A549 (cell line): Measurements from ENCODE around the gene TMEM119. TPM values are rescaled to one million over a fixed set of nuclear protein-coding genes. Genes with fewer than 3 reads are reported as not detected.

Source experiments
- ATAC-seq, 2 experiments: fragments of 200-7000 bp in 1 of 2; fragments of >200 bp in 1 of 2; cut with Nextera tagmentation in 1 of 2; cut with Tn5 transposase in 1 of 2; 3 replicates each; pipeline versions ENCODE4 v1.8.0 to v1.9.1; 2018 to 2020; ENCODE audit warnings: mild to moderate bottlenecking in 1 of 2, moderate library complexity in 1 of 2
- CTCF ChIA-PET: fragments of 300-600 bp; sonication (Branson Sonifier 250); formaldehyde crosslinking; extraction: SDS; loops from one replicate; lab custom pipeline; 2021; ENCODE audit warnings: antibody characterized with exemption, inconsistent platforms; lab: Yijun Ruan, JAX
- POLR2A ChIA-PET: fragments of 350-600 bp; formaldehyde crosslinking; extraction: SDS; loops from one replicate; lab custom pipeline; 2021; ENCODE audit warnings: antibody characterized with exemption, inconsistent platforms; lab: Yijun Ruan, JAX
- DNase-seq, 2 experiments: peaks; one replicate each; pipeline versions ENCODE4 v3.0.0 to v3.0.0-alpha.2; 2011 to 2016; ENCODE audit warnings: low read depth in 1 of 2, low spot score in 1 of 2
- FAIRE-seq: peaks from 2 replicates; lab custom pipeline; 2011; peaks lifted over from hg19 to GRCh38; lab: Jason Lieb, UNC
- H3K27ac ChIP-seq, 2 experiments: fragments of >200 bp; sonication (Bioruptor Twin); formaldehyde crosslinking; 3 replicates each; pipeline ENCODE4 v1.5.1; 2016 to 2017
- H3K4me1 ChIP-seq: fragments of >200 bp; sonication (Bioruptor Twin); formaldehyde crosslinking; 3 replicates; pipeline ENCODE4 v1.6.1; 2016
- H3K4me2 ChIP-seq: fragments of >200 bp; sonication (Bioruptor Twin); formaldehyde crosslinking; 3 replicates; pipeline ENCODE4 v1.6.1; 2016
- H3K4me3 ChIP-seq: fragments of >200 bp; sonication (Bioruptor Twin); formaldehyde crosslinking; 3 replicates; pipeline ENCODE4 v1.5.1; 2016
- H3K9me3 ChIP-seq: fragments of >200 bp; sonication (Bioruptor Twin); formaldehyde crosslinking; 3 replicates; pipeline ENCODE4 v1.6.1; 2016
- CHD2 ChIP-seq: fragments of 150-350 bp; IDR thresholded peaks from 2 replicates; pipeline ENCODE4 v1.6.1; 2014; ENCODE audit warnings: low read length; ENCODE audit not compliant: partially characterized antibody
- EP300 ChIP-seq, 2 experiments: fragments of >200 bp; sonication (Bioruptor Twin); formaldehyde crosslinking; IDR thresholded peaks; 2 replicates in 1 of 2; 3 replicates in 1 of 2; pipeline ENCODE4 v1.6.1; 2016 to 2017
- FOSB ChIP-seq: fragments of 250-450 bp; sonication (Bioruptor Pico); IDR thresholded peaks from 2 replicates; pipeline ENCODE4 v1.5.0; 2020; ENCODE audit warnings: mild to moderate bottlenecking, moderate library complexity
- FOXS1 ChIP-seq: fragments of 250-450 bp; sonication (Bioruptor Pico); IDR thresholded peaks from 2 replicates; pipeline ENCODE4 v1.5.0; 2020; ENCODE audit warnings: mild to moderate bottlenecking, moderate library complexity
- GATA3 ChIP-seq: IDR thresholded peaks from 2 replicates; pipeline ENCODE4 v1.6.1; 2012; ENCODE audit warnings: borderline replicate concordance
- HDAC2 ChIP-seq: fragments of 200-600 bp; sonication (generic); IDR thresholded peaks from 2 replicates; pipeline ENCODE4 v1.6.1; 2016
- HEYL ChIP-seq: fragments of 250-450 bp; sonication (Bioruptor Pico); IDR thresholded peaks from 2 replicates; pipeline ENCODE4 v1.8.0; 2021; ENCODE audit warnings: mild to moderate bottlenecking, moderate library complexity
- HOXB13 ChIP-seq: fragments of 250-450 bp; sonication (Bioruptor Pico); IDR thresholded peaks from 2 replicates; pipeline ENCODE4 v1.5.0; 2020; ENCODE audit warnings: low read depth, mild to moderate bottlenecking, moderate library complexity
- HOXB5 ChIP-seq: fragments of 250-450 bp; sonication (Bioruptor Pico); IDR thresholded peaks from 2 replicates; pipeline ENCODE4 v1.5.0; 2020; ENCODE audit warnings: mild to moderate bottlenecking, moderate library complexity
- KDM1A ChIP-seq: fragments of 200-600 bp; sonication (generic); IDR thresholded peaks from 2 replicates; pipeline ENCODE4 v1.6.1; 2016; ENCODE audit warnings: low read depth, mild to moderate bottlenecking
- MAFK ChIP-seq: fragments of 450-650 bp; IDR thresholded peaks from 2 replicates; pipeline ENCODE4 v1.6.1; 2014; ENCODE audit not compliant: partially characterized antibody
- NFE2L2 ChIP-seq: fragments of 150-350 bp; conservative IDR thresholded peaks from 2 replicates; pipeline ENCODE4 v1.6.1; 2014; ENCODE audit warnings: low read length
- NR3C1 ChIP-seq: fragments of >200 bp; sonication (Bioruptor Twin); formaldehyde crosslinking; IDR thresholded peaks from 3 replicates; pipeline ENCODE4 v1.6.1; 2017
- PHF8 ChIP-seq: fragments of 200-600 bp; sonication (generic); IDR thresholded peaks from 2 replicates; pipeline ENCODE4 v1.6.1; 2016; ENCODE audit warnings: low read depth, mild to moderate bottlenecking, antibody characterized with exemption, moderate library complexity, borderline replicate concordance
- POLR2A ChIP-seq: IDR thresholded peaks from 2 replicates; pipeline ENCODE4 v1.6.1; 2012; ENCODE audit warnings: mild to moderate bottlenecking, low read length
- RARB ChIP-seq: fragments of 250-450 bp; sonication (Bioruptor Pico); IDR thresholded peaks from 2 replicates; pipeline ENCODE4 v1.8.0; 2021; ENCODE audit warnings: mild to moderate bottlenecking, moderate library complexity
- RFX5 ChIP-seq: fragments of 450-650 bp; IDR thresholded peaks from 2 replicates; pipeline ENCODE4 v1.7.1; 2014; ENCODE audit warnings: antibody characterized with exemption, mild to moderate bottlenecking, moderate library complexity
- TFCP2L1 ChIP-seq: fragments of 250-450 bp; sonication (Bioruptor Pico); IDR thresholded peaks from 2 replicates; pipeline ENCODE4 v1.5.0; 2021; ENCODE audit warnings: mild to moderate bottlenecking
- TP53 ChIP-seq: fragments of 250-450 bp; sonication (Bioruptor Pico); IDR thresholded peaks from 2 replicates; pipeline ENCODE4 v1.5.0; 2021; ENCODE audit warnings: mild to moderate bottlenecking, moderate library complexity
- ZFP36 ChIP-seq: fragments of 450-650 bp; IDR thresholded peaks from 2 replicates; pipeline ENCODE4 v1.6.1; 2014; ENCODE audit warnings: borderline replicate concordance; ENCODE audit not compliant: partially characterized antibody
- ZSCAN20 ChIP-seq: fragments of 250-450 bp; sonication (Bioruptor Pico); IDR thresholded peaks from 2 replicates; pipeline ENCODE4 v1.8.0; 2022; ENCODE audit warnings: mild to moderate bottlenecking, moderate library complexity
- WGBS: methylation state at CpG from one replicate; pipeline ENCODE4 v1.1.6; 2017; ENCODE audit errors: missing lambda C conversion rate; 5-methylcytosine and 5-hydroxymethylcytosine counted together
- polyA plus RNA-seq, 4 experiments: library from polyadenylated mRNA; depleted of rRNA in 3 of 4; stranded (reverse); fragments of >200 nt; fragmentation: RNase III in 1 of 4; extraction: RNeasy Plus Mini Kit Qiagen cat#74134 plus additional on column Dnase treatment in 1 of 4; gene quantifications; 2 replicates in 3 of 4; 3 replicates in 1 of 4; pipeline ENCODE4 v1.2.3, GENCODE V29; 2011 to 2017
- TF ChIP-seq, protein P1 (sequence below): IDR thresholded peaks from 2 replicates; pipeline ENCODE4 v1.6.1; 2012

The TMEM119 gene
- polyA plus RNA-seq, 2 of the 4 experiments (the other 2 are of a cell fraction): not detected

DNA sequence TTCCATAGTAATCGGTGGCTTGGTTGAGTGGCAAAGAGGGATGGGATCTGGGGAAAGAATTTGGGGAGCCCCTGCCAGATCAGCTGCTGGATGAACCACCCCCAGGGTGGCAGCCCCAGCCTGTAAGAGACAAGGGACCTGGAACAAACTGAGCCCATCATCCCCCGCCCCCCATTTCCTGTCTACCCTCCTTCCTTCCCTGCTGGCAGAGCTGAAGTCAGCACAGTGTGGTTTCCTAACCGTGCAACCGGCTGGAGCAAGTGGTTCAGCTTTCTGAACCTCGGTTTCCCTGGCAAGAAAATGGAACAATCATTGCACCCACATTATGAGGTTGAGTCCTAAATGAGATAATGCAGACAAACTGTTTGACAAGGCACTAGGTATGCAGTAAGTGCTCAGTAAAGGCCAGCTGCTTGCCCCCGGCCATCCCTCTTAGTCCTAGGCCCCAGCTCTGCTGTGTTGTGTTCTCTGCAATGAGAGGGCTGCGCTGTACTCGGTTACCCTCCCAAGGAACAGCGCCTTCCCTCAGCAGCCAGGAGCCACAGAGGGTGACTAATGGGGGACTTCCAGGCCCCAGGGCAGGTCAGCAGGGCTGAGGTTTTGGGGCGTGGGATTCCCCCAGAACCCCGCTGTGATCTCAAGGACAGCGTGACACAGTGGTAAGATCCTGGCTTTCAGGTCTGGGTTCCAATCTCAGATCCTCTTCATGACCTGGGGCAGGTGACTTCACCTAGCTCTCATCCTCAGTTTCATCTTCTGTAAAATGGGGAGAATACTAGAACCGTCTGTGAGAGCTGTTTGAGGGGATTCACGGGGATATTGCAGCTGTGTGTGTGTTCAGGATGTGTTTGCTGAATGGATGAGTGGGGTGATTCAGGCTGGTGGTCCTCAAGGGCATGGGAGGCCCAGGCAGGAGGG, 19.3 kb upstream of the TMEM119 start:
- peak in 1 of 2 experiments; percentile 48 for DNase-seq
- peak in 1 of 2 experiments; percentile 8; a peak in 2 of 6 replicates for ATAC-seq
- H3K27ac ChIP-seq: peak overlapping the region in 1 of 2 experiments; percentile 13; a peak in 1 of 6 replicates
- H3K9me3 ChIP-seq: no peaks in the 10 kb centered on the region
- TF ChIP-seq HDAC2: 0 out of 2 replicates have a peak, but pooled peaks have one; percentile 37
- no peak for TF ChIP-seq PHF8
- TF ChIP-seq, all 56 proteins: peak for 1
- Histone ChIP-seq H3K4me2 (no peak overlapping the region), H3K4me3 (no peak overlapping the region), H3K4me1 (peaks cover 15% of the 10 kb centered on the region)
- 43% methylated on average over 13 of the region's 14 CpGs for WGBS
- POLR2A ChIA-PET: interaction anchor here (1.3 to 1.7 kb wide), 2 partner anchors 55 to 56 kb away, joined by 3 to 11 read pairs; partner anchors contain the start of genes ISCU and SART3
- FAIRE-seq: no peak
- CTCF ChIA-PET: interaction anchor here (0.5 to 20.7 kb wide), 45 partner anchors 16 to 776 kb away, joined by 3 to 533 read pairs (median 4); partner anchors contain the start of genes ACACB, FICD, ISCU and SART3

DNA sequence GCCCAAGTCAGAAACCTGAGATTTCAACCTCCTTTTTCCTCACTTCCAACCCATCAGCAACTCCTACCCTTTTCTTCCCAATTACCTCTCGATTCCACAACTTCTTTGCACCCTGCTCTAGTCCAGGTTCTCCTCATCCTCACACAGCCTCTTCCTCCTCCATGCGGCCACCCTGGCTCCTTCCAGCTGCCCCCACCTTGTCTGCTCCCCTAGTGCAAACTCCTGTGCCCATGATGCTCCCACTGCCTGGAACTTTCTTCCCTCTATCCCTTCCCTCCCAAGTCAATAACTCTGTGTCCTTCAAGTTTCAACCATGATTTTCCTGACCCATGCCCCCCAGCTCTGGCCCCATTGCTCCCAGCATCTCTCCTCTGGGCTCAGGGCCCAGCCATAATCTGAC, 18.5 kb upstream of the TMEM119 start:
- DNase-seq: no peak
- H3K9me3 ChIP-seq: no peaks in the 10 kb centered on the region
- ATAC-seq: no peak
- H3K4me2 ChIP-seq: no peak overlapping the region
- ChIA-PET POLR2A (no interaction called here), CTCF (interaction anchor here (0.6 to 20.7 kb wide), 11 partner anchors 15 to 340 kb away, joined by 3 to 533 read pairs (median 17); partner anchors contain the start of genes ISCU, SART3, SELPLG and TMEM119)
- no peak overlapping the region for H3K4me3 ChIP-seq
- no peak overlapping the region for H3K27ac ChIP-seq
- 87% methylated on average over 2 of the region's 2 CpGs for WGBS
- H3K4me1 ChIP-seq: peaks cover 22% of the 10 kb centered on the region
- no peak for TF ChIP-seq NR3C1
- no peak for TF ChIP-seq HEYL
- TF ChIP-seq ZSCAN20 (CRISPR knock-in tag): no peak
- no peak for TF ChIP-seq HOXB5 (CRISPR knock-in tag)
- no peak for TF ChIP-seq FOSB (CRISPR knock-in tag)
- TF ChIP-seq RARB (CRISPR knock-in tag): no peak
- no peak for TF ChIP-seq POLR2A
- TF ChIP-seq RFX5: no peak
- no peak for TF ChIP-seq GATA3
- TF ChIP-seq TFCP2L1 (CRISPR knock-in tag): no peak
- no peak for TF ChIP-seq EP300 (IDR thresholded peaks at IDR 0.05)
- no peak for TF ChIP-seq CHD2
- TF ChIP-seq MAFK: no peak
- TF ChIP-seq NFE2L2: no peak
- TF ChIP-seq TP53 (CRISPR knock-in tag): no peak
- TF ChIP-seq KDM1A: no peak
- no peak for FAIRE-seq

DNA sequence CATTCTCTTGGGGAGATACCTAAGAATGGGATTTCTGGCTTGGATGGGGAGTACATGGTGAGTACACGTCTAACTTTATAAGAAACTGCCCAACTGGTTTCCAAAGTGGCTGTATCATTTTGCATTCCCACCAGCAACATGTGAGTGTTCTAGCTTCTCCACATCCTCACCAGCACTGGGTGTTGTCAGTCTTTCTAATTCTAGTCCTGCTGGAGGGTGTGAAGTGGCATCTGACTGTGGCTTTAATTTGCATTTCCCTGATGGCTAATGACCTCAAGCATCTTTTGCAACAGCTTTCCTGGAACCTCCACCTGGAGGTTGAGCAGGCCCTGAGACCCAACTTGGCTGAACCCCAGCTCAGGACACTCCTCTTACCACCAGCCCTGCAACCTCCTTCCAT, 18.0 kb upstream of the TMEM119 start:
- ATAC-seq (no peak), FAIRE-seq (no peak), DNase-seq (no peak)
- Histone ChIP-seq H3K27ac (no peak overlapping the region), H3K9me3 (no peaks in the 10 kb centered on the region), H3K4me3 (no peak overlapping the region), H3K4me2 (no peak overlapping the region), H3K4me1 (peaks cover 22% of the 10 kb centered on the region)
- CTCF ChIA-PET: interaction anchor here (0.6 to 20.7 kb wide), 9 partner anchors 8 to 340 kb away, joined by 3 to 533 read pairs (median 17); partner anchors contain the start of genes ISCU, SART3, SELPLG and TMEM119
- TF ChIP-seq, protein P1, sequence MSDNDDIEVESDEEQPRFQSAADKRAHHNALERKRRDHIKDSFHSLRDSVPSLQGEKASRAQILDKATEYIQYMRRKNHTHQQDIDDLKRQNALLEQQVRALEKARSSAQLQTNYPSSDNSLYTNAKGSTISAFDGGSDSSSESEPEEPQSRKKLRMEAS: no peak
- POLR2A ChIA-PET: interaction anchor here (1.3 kb wide), 1 partner anchor 54 kb away, joined by 3 read pairs; the partner anchor contains the start of gene ISCU
- WGBS: 80% methylated on average over 1 of the region's 1 CpG

DNA sequence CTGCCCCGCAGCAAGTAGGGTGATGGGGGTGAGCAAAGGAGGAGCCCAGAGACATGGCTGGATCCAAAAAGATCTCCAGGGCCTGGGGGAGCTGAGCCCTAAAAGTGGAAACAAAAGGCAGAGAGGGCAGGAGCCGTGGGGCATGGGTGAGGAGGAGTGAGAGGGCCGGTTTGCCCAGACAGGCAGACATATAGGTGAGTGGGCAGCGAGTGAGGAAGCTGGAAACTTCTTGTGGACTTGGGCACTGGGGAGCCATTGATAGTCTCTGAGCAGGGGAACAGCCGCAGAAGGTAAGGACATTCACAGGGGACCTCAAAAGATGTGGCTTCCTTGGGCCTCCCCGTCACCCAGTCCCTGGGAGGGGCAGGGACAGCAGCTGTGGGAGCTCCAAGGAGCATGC, 16.8 kb upstream of the TMEM119 start:
- TF ChIP-seq ZFP36 (peak; percentile 31), HOXB13 (no peak), FOXS1 (CRISPR knock-in tag) (no peak), ZSCAN20 (CRISPR knock-in tag) (no peak)
- Histone ChIP-seq H3K4me2 (no peak overlapping the region), H3K27ac (no peak overlapping the region), H3K9me3 (no peaks in the 10 kb centered on the region), H3K4me1 (peaks cover 22% of the 10 kb centered on the region), H3K4me3 (no peak overlapping the region)
- DNase-seq (no peak), ATAC-seq (no peak), FAIRE-seq (no peak)
- ChIA-PET CTCF (interaction anchor here (0.5 to 20.7 kb wide), 6 partner anchors 10 to 696 kb away, joined by 3 to 533 read pairs (median 4); partner anchors contain the start of genes ALKBH2, ISCU, SART3 and SELPLG), POLR2A (no interaction called here)
- WGBS: 83% methylated on average over 6 of the region's 6 CpGs
